Thymus (tissue), 11 donors: Measurements from ENCODE around the gene RLBP1. TPM values are rescaled to one million over a fixed set of nuclear protein-coding genes. Genes with fewer than 3 reads are reported as not detected.

Experiments
- DNase-seq, 9 donors: peaks; one replicate each; pipeline ENCODE4 v3.0.0-alpha.2; 2013; ENCODE audit warnings: low spot score in 9 of 9, low read depth in 6 of 9, missing footprints in 1 of 9
- H3K27ac ChIP-seq, 2 donors: one replicate each; pipeline ENCODE4 v1.5.1; 2013; ENCODE audit warnings: control low read depth in 1 of 2, low read depth in 1 of 2, low read length in 1 of 2, mild to moderate bottlenecking in 1 of 2, moderate library complexity in 1 of 2
- H3K27me3 ChIP-seq, 2 donors: one replicate each; pipeline ENCODE4 v1.5.1; 2013; ENCODE audit warnings: low read length in 1 of 2; ENCODE audit not compliant: control insufficient read depth in 2 of 2, insufficient read depth in 1 of 2
- H3K36me3 ChIP-seq, 2 donors: one replicate each; pipeline ENCODE4 v1.5.1; 2013; ENCODE audit warnings: low read length in 1 of 2, mild to moderate bottlenecking in 1 of 2, moderate library complexity in 1 of 2; ENCODE audit not compliant: control insufficient read depth in 2 of 2, insufficient read depth in 2 of 2
- H3K4me1 ChIP-seq, 2 donors: one replicate each; pipeline ENCODE4 v1.5.1; 2013; ENCODE audit warnings: low read length in 2 of 2; ENCODE audit not compliant: control insufficient read depth in 2 of 2, insufficient read depth in 2 of 2
- H3K4me3 ChIP-seq, 2 donors: one replicate each; pipeline ENCODE4 v1.5.1; 2013; ENCODE audit warnings: low read length in 2 of 2, control low read depth in 1 of 2, mild to moderate bottlenecking in 1 of 2
- H3K9me3 ChIP-seq, 2 donors: one replicate each; pipeline ENCODE4 v1.5.1; 2013; ENCODE audit warnings: low read length in 1 of 2, mild to moderate bottlenecking in 1 of 2; ENCODE audit not compliant: control insufficient read depth in 2 of 2, insufficient read depth in 1 of 2
- WGBS: extraction: QIAGEN DNeasy Blood & Tissue Kit; methylation state at CpG from one replicate; pipeline ENCODE4 v1.1.7; 2013; 5-methylcytosine and 5-hydroxymethylcytosine counted together
- polyA plus RNA-seq: library from polyadenylated mRNA; stranded (reverse); fragments of 200-250 nt; gene quantifications from one replicate; pipeline ENCODE4 v1.2.3, GENCODE V29; 2013
- total RNA-seq: library from RNA; stranded (reverse); fragments of 120-200 nt; gene quantifications from one replicate; pipeline ENCODE4 v1.2.4, GENCODE V29; 2013
- donor health status: healthy.

RLBP1 gene
- total and polyA plus RNA-seq, 2 donors, result 0.14 to 0.32 TPM

GRCh38 chr15:89165677-89166076 is 55.7 kb downstream of the RLBP1 start:
- Histone ChIP-seq H3K27ac (no peak overlapping the region), H3K36me3 (peaks cover 0 to 11% of the 10 kb centered on the region in 2 donors), H3K4me1 (peaks cover 0 to 3% of the 10 kb centered on the region in 2 donors)

DNA sequence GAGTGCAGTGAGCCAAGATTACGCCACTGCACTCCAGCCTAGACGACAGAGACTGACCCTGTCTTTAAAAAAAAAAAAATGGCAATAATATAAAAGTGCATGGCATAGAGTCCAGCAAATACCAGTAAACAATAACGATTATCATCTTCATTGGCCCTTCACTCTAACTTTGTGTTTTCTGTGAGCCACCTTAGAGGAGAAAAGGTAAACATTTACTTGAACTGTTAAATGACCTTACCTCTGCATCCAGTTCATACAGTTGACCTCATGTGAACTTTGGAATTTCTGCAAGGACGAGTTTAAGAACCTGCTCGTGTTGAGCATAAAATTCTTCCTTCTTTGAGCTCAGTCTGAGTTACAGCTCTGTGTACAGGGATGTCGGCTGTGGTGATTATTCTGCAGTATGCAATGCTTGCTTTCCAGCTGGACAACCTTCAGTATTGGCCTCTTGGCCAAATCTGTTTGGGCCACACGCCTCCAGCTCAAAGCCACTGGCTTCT is 56.6 kb downstream of the RLBP1 start:
- Histone ChIP-seq H3K9me3 (no peaks in the 10 kb centered on the region), H3K36me3 (peaks cover 0 to 11% of the 10 kb centered on the region in 2 donors), H3K4me1 (peaks cover 0 to 3% of the 10 kb centered on the region in 2 donors), H3K27me3 (no peaks in the 10 kb centered on the region), H3K27ac (no peak overlapping the region), H3K4me3 (no peak overlapping the region)
- WGBS, result 95% methylated on average over 7 of the region's 7 CpGs
- DNase-seq, result no peak

More at GRCh38 chr15:89165677-89166076, 55.7 kb downstream of the RLBP1 start:
- DNase-seq, result no peak
- Histone ChIP-seq H3K27me3 (no peaks in the 10 kb centered on the region), H3K9me3 (no peaks in the 10 kb centered on the region), H3K4me3 (no peak overlapping the region)
- 94% methylated on average over 2 of the region's 2 CpGs for WGBS

DNA sequence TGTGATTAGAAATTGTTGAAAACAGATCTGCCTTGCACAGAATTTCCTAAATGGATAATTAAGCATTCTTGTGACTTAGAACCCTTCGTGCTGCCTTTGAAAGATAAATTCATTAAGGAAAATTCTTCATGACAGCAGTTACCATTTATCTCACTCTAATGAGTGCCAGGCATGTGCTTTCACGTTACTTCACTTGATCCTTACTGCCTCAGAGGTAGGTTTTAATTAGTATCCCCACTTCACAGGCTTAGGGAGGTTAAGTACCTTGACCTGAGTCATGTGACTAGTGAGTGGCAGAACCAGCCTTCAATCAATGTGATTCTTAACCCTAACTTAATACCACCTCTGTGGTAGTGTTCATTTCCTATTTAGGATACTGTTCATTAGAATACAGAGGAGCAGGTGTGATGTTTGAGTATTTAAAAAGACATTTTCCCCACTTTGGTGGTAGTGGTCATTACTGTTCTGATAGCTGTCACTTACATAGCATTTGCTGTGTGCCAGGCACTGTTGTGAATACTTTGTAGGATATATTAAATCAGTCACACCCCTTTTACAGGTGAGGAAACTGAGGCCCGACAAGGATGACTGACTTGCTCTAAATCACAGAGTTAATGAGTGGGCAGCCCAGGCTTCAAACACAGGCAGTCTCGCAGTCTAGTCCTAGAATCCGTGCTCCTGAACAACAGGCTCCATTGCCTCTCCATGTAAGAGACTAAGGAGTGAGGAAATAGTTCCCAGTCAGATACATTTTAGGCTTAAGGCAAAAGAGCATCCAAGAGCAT is 57.9 kb downstream of the RLBP1 start:
- peaks cover 0 to 12% of the 10 kb centered on the region in 2 donors for H3K36me3 ChIP-seq
- no peak overlapping the region for H3K4me3 ChIP-seq
- WGBS, result 97% methylated on average over 5 of the region's 5 CpGs
- H3K4me1 ChIP-seq, result peaks cover 0 to 3% of the 10 kb centered on the region in 2 donors
- H3K27ac ChIP-seq, result no peak overlapping the region
- no peaks in the 10 kb centered on the region for H3K9me3 ChIP-seq
- no peak for DNase-seq
- no peaks in the 10 kb centered on the region for H3K27me3 ChIP-seq

DNA sequence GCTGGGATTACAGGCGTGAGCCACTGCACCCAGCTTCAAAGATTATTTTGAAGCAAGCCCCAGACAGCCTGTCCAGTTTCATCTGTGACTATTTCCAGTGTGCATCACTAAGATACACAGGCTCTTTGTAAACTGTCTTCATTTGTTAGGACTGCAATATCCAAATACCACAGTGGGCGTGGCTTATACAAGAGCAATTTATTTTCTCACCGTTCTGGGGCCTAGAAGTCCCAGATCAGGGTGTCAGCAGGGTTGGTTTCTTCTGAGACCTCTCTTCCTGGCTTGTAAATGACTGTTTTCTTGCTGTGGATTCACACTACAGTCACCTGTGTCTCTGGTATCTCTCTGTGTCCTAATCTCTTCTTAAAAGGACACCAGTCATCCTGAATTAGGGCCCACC is 59.7 kb downstream of the RLBP1 start:
- WGBS, result 94% methylated on average over 3 of the region's 3 CpGs
- no peak for DNase-seq
- Histone ChIP-seq H3K4me3 (no peak overlapping the region), H3K36me3 (peaks cover 10 to 20% of the 10 kb centered on the region in 2 donors), H3K4me1 (no peaks in the 10 kb centered on the region), H3K27ac (no peak overlapping the region), H3K9me3 (no peaks in the 10 kb centered on the region), H3K27me3 (no peaks in the 10 kb centered on the region)

Other genes starting within 250 kb of the RLBP1 start
- gene ABHD2, start 133.1 kb downstream of the RLBP1 start, total RNA-seq, result 13.7 TPM
- gene ABHD2, start 133.1 kb downstream of the RLBP1 start, polyA plus RNA-seq, result 5.6 TPM
- gene FANCI, start 22.4 kb upstream of the RLBP1 start, total RNA-seq, result 55.1 TPM
- 6.8 TPM for gene FANCI, start 22.4 kb upstream of the RLBP1 start, polyA plus RNA-seq
- gene POLG, start 113.2 kb upstream of the RLBP1 start, total RNA-seq, result 59.1 TPM
- gene POLG, start 113.2 kb upstream of the RLBP1 start, polyA plus RNA-seq, result 80.5 TPM